Tibial nerve (tissue), 4 donors: Measurements from ENCODE around the gene OBSCN.

ENCODE experiments used
- CTCF ChIP-seq, 5 experiments: fragments of 200-600 bp in 3 of 5; fragments of 450-650 bp in 2 of 5; sonication (generic) in 3 of 5; IDR thresholded peaks; one replicate each; pipeline ENCODE4 v1.5.1; 2016 to 2019; ENCODE audit warnings: antibody characterized with exemption in 5 of 5, mild to moderate bottlenecking in 3 of 5, moderate library complexity in 2 of 5
- EP300 ChIP-seq, 2 donors: sonication (generic); formaldehyde crosslinking; IDR thresholded peaks; one replicate each; pipeline ENCODE4 v1.6.1; 2017; ENCODE audit warnings: antibody characterized with exemption in 2 of 2, mild to moderate bottlenecking in 1 of 2
- POLR2A ChIP-seq, 2 donors: fragments of 450-650 bp; IDR thresholded peaks; one replicate each; pipeline ENCODE4 v1.6.1; 2017; ENCODE audit warnings: antibody characterized with exemption in 2 of 2, mild to moderate bottlenecking in 2 of 2, moderate library complexity in 2 of 2

- TF ChIP-seq CTCF (IDR thresholded peaks at IDR 0.05), result no peak
- no peak for TF ChIP-seq POLR2A (IDR thresholded peaks at IDR 0.05)
- no peak for TF ChIP-seq EP300 (IDR thresholded peaks at IDR 0.05)
Observed at GRCh38 chr1:228399531-228400236, 191.8 kb downstream of the OBSCN start.
